Measurements from ENCODE around the gene KLHL29. TPM values are rescaled to one million over a fixed set of nuclear protein-coding genes. Genes with fewer than 3 reads are reported as not detected.

The KLHL29 gene
- total RNA-seq, 1 experiment from 2014 or later: 2.4 TPM

GRCh38 chr2:23564615-23564960 lies 179.6 kb downstream of the KLHL29 start:
- H3K23me2 ChIP-seq (ENCODE audit: insufficient read length, low read depth, low read length, poor library complexity, severe bottlenecking): no peaks in the 10 kb centered on the region
- H3K18ac ChIP-seq (ENCODE audit: insufficient read length, low read depth, low read length): no peak overlapping the region
- no peak overlapping the region for H4K8ac ChIP-seq (replicated peaks; ENCODE audit: insufficient read length, low read depth, low read length)
- no peak overlapping the region for H3K23ac ChIP-seq (ENCODE audit: insufficient read length, low read depth, low read length)
- no peaks in the 10 kb centered on the region for H4K20me1 ChIP-seq (ENCODE audit: control insufficient read depth, insufficient read depth, insufficient read length)
- no peak overlapping the region for H4K5ac ChIP-seq (ENCODE audit: insufficient read length, low read depth, low read length)
- no peak overlapping the region for H2BK15ac ChIP-seq (ENCODE audit: low read depth, low read length)
- Mint-ChIP-seq H3K27ac (peak overlapping the region in 2 of 3 experiments; percentile 68 to 80; a peak in 2 of 7 replicates), H3K36me3 (ENCODE audit: insufficient read depth in 1 of 3, low read depth in 3 of 3) (no peaks in the 10 kb centered on the region), H3K9me3 (no peaks in the 10 kb centered on the region), H3K4me3 (no peak overlapping the region), H3K27me3 (ENCODE audit: low read depth) (no peaks in the 10 kb centered on the region; the same call in 1 of the 2 replicates), H3K4me1 (peaks cover 19 to 35% of the 10 kb centered on the region in 2 experiments)
- H2BK5ac ChIP-seq (ENCODE audit: insufficient read length, low read length): no peak overlapping the region
- H3K4ac ChIP-seq (ENCODE audit: low read depth, low read length): no peak overlapping the region; the same call in 1 of the 2 replicates
- H2BK120ac ChIP-seq (ENCODE audit: low read depth, low read length, poor library complexity, severe bottlenecking): no peak overlapping the region
- H2AK5ac ChIP-seq (ENCODE audit: insufficient read length, low read length): no peak overlapping the region
- no peaks in the 10 kb centered on the region for H3K27me3 ChIP-seq (ENCODE audit: insufficient read depth, low read length)
- DNase-seq: no peak
- no peak overlapping the region for H2BK20ac ChIP-seq (ENCODE audit: low read depth, low read length, poor library complexity, severe bottlenecking)
- no peak overlapping the region; the same call in 1 of the 2 replicates for H3K14ac ChIP-seq (ENCODE audit: insufficient read depth, low read length)
- H3K79me2 ChIP-seq (ENCODE audit: insufficient read depth, low read length): no peaks in the 10 kb centered on the region
- no peak overlapping the region for H2BK12ac ChIP-seq (ENCODE audit: insufficient read length, low read depth, low read length)
- H4K91ac ChIP-seq (ENCODE audit: insufficient read length, low read depth, low read length): no peak overlapping the region
- no peaks in the 10 kb centered on the region for H3K79me1 ChIP-seq (ENCODE audit: insufficient read depth, low read depth, low read length, poor library complexity, severe bottlenecking)
- no peak overlapping the region for H2AFZ ChIP-seq (ENCODE audit: low read length)
- no peak overlapping the region for H3K9ac ChIP-seq (ENCODE audit: extremely low read depth, insufficient read length, low read length)
- H3K27ac ChIP-seq (ENCODE audit: insufficient read length, low read depth, low read length): no peak overlapping the region
- no peak overlapping the region for H3K56ac ChIP-seq (ENCODE audit: insufficient read length, low read depth, low read length)
- no peak for TF ChIP-seq CTCF (conservative IDR thresholded peaks at IDR 0.05)
- no peaks in the 10 kb centered on the region for H3K9me3 ChIP-seq (ENCODE audit: control insufficient read depth, low read depth, low read length)
- H3K4me1 ChIP-seq (ENCODE audit: insufficient read depth, low read length): peaks cover 6% of the 10 kb centered on the region; the same call in 1 of the 2 replicates
- no peak overlapping the region for H3T11ph ChIP-seq (ENCODE audit: low read length)
- WGBS (ENCODE audit: extremely low coverage, insufficient read length, low lambda C conversion rate): no CpG with 5 or more reads among the region's 8 CpGs
- no peak overlapping the region for H3K4me2 ChIP-seq (ENCODE audit: insufficient read depth, insufficient read length, low read length)
